ENCODE measurements around the gene CSMD2.

- TF ChIP-seq CTCF (IDR thresholded peaks at IDR 0.05 in 4 of 5, conservative IDR thresholded peaks at IDR 0.05 in 1 of 5) = no peak
- no peak for TF ChIP-seq POLR2A (IDR thresholded peaks at IDR 0.05)
These were observed 111.4 kb downstream of the CSMD2 start for GRCh38 chr1:34053660-34054059.

Data from gastrocnemius medialis (tissue), 4 donors.